WTC11 (cell line): ENCODE results near the gene MARVELD3. TPM values are rescaled to one million over a fixed set of nuclear protein-coding genes. Genes with fewer than 3 reads are reported as not detected.
"Not testable (repeated sequence)": the region's sequence is repeated elsewhere in the genome, so short reads cannot be mapped to it uniquely, and the experiment has no call there.

ENCODE experiments used
- ATAC-seq: fragments of 200-7000 bp; cut with Tn5 transposase; 2 replicates; pipeline ENCODE4 v1.10.0; 2021; ENCODE audit warnings: mild to moderate bottlenecking, moderate library complexity
- CTCF ChIA-PET: fragments of 300-600 bp; sonication (Branson Sonifier 250); formaldehyde crosslinking; loops from one replicate; lab custom pipeline; 2021; ENCODE audit warnings: antibody characterized with exemption; lab: Charles Lee
- POLR2A ChIA-PET: fragments of 350-600 bp; sonication (Branson Sonifier 250); formaldehyde crosslinking; loops from one replicate; lab custom pipeline; 2021; ENCODE audit warnings: antibody characterized with exemption; lab: Charles Lee
- DNase-seq: peaks from one replicate; pipeline ENCODE4 v3.0.0; 2021; ENCODE audit warnings: low spot score
- H3K27ac Mint-ChIP-seq: 2 replicates; pipeline ENCODE4 v1.8.0; 2021; ENCODE audit warnings: mixed read lengths
- H3K27me3 Mint-ChIP-seq: 2 replicates; pipeline ENCODE4 v1.8.0; 2021; ENCODE audit warnings: low read depth, mild to moderate bottlenecking, moderate library complexity, mixed read lengths
- H3K36me3 Mint-ChIP-seq: 2 replicates; pipeline ENCODE4 v1.8.0; 2021; ENCODE audit warnings: mixed read lengths
- H3K4me1 Mint-ChIP-seq: 2 replicates; pipeline ENCODE4 v1.8.0; 2022; ENCODE audit warnings: mixed read lengths
- H3K4me3 Mint-ChIP-seq: 2 replicates; pipeline ENCODE4 v1.8.0; 2021; ENCODE audit warnings: mild to moderate bottlenecking, moderate library complexity, mixed read lengths
- H3K9me3 Mint-ChIP-seq: 2 replicates; pipeline ENCODE4 v1.8.0; 2021; ENCODE audit warnings: mixed read lengths
- GABPB1 ChIP-seq: sonication (generic); formaldehyde crosslinking; IDR thresholded peaks from 2 replicates; pipeline ENCODE4 v1.8.1; 2023; ENCODE audit warnings: mild to moderate bottlenecking, missing genetic modification reagents
- HMGA2 ChIP-seq: fragments of 250-450 bp; sonication (Bioruptor Pico); IDR thresholded peaks from 2 replicates; pipeline ENCODE4 v1.4.0; 2021; ENCODE audit warnings: mild to moderate bottlenecking, moderate library complexity
- HMGXB4 ChIP-seq: sonication (generic); formaldehyde crosslinking; IDR thresholded peaks from 2 replicates; pipeline ENCODE4 v1.8.1; 2023; ENCODE audit warnings: mild to moderate bottlenecking, moderate library complexity, missing genetic modification reagents
- IRF2 ChIP-seq: sonication (generic); formaldehyde crosslinking; IDR thresholded peaks from 2 replicates; pipeline ENCODE4 v1.8.0; 2022; ENCODE audit warnings: low read depth, missing genetic modification reagents, borderline replicate concordance
- JUN ChIP-seq: sonication (generic); formaldehyde crosslinking; IDR thresholded peaks from 2 replicates; pipeline ENCODE4 v1.8.0; 2023; ENCODE audit warnings: mild to moderate bottlenecking, missing genetic modification reagents
- NFE2L1 ChIP-seq: sonication (generic); formaldehyde crosslinking; IDR thresholded peaks from 2 replicates; pipeline ENCODE4 v1.8.1; 2023; ENCODE audit warnings: missing genetic modification reagents
- ZNF416 ChIP-seq: fragments of 250-450 bp; sonication (Bioruptor Pico); IDR thresholded peaks from 2 replicates; pipeline ENCODE4 v1.9.0; 2021; ENCODE audit warnings: mild to moderate bottlenecking, inconsistent platforms
- total RNA-seq: library from RNA; stranded (reverse); gene quantifications from 3 replicates; pipeline ENCODE4 v1.2.3, GENCODE V29; 2021
- TF ChIP-seq, protein P1 (sequence below): sonication (generic); formaldehyde crosslinking; conservative IDR thresholded peaks from 2 replicates; pipeline ENCODE4 v1.8.1; 2023; ENCODE audit warnings: mild to moderate bottlenecking, low read depth, missing genetic modification reagents, moderate library complexity
- TF ChIP-seq, protein P2 (sequence below): fragments of 250-450 bp; sonication (Bioruptor Pico); IDR thresholded peaks from 2 replicates; pipeline ENCODE4 v1.8.0; 2021; ENCODE audit warnings: mild to moderate bottlenecking

MARVELD3 gene
- total RNA-seq, 1 experiment from 2014 or later = 30.0 TPM

DNA sequence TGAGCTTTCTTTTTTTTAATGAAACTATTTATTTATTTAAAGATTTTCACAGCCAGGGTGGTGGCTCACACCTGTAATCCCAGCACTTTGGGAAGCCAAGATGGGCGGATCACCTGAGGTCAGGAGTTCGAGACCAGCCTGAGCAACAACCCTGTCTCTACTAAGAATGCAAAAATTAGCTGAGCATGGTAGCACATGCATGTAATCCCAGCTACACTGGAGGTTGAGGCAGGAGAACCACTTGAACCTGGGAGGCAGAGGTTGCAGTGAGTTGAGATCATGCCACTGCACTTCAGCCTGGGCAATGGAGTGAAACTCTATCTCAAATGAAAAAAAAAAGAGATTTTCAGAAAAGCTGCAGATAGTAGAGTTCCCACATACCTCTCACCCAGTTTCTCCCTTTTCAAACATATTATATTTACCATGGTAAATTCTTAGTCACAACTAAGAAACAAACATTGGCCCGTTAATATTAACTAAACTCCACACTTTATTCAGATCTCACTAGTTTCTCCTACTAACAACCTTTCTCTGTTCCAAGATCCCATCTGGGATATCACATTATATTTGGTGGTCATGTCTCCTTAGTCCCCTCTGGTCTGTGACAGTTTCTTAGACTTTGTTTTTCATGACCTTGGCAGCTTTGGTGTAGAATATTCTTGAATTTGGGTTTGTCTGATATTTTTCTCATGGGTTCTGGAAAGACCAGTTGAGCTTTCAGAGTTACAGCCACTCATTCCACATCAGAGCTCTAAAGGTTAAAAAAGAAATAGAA, 41.3 kb upstream of the MARVELD3 start:
- TF ChIP-seq, protein P1, sequence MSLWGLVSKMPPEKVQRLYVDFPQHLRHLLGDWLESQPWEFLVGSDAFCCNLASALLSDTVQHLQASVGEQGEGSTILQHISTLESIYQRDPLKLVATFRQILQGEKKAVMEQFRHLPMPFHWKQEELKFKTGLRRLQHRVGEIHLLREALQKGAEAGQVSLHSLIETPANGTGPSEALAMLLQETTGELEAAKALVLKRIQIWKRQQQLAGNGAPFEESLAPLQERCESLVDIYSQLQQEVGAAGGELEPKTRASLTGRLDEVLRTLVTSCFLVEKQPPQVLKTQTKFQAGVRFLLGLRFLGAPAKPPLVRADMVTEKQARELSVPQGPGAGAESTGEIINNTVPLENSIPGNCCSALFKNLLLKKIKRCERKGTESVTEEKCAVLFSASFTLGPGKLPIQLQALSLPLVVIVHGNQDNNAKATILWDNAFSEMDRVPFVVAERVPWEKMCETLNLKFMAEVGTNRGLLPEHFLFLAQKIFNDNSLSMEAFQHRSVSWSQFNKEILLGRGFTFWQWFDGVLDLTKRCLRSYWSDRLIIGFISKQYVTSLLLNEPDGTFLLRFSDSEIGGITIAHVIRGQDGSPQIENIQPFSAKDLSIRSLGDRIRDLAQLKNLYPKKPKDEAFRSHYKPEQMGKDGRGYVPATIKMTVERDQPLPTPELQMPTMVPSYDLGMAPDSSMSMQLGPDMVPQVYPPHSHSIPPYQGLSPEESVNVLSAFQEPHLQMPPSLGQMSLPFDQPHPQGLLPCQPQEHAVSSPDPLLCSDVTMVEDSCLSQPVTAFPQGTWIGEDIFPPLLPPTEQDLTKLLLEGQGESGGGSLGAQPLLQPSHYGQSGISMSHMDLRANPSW (CRISPR knock-in tag) = no peak
- TF ChIP-seq IRF2 (CRISPR knock-in tag) (no peak), NFE2L1 (CRISPR knock-in tag) (no peak), JUN (CRISPR knock-in tag) (no peak), HMGXB4 (CRISPR knock-in tag) (no peak)
- TF ChIP-seq, protein P2, sequence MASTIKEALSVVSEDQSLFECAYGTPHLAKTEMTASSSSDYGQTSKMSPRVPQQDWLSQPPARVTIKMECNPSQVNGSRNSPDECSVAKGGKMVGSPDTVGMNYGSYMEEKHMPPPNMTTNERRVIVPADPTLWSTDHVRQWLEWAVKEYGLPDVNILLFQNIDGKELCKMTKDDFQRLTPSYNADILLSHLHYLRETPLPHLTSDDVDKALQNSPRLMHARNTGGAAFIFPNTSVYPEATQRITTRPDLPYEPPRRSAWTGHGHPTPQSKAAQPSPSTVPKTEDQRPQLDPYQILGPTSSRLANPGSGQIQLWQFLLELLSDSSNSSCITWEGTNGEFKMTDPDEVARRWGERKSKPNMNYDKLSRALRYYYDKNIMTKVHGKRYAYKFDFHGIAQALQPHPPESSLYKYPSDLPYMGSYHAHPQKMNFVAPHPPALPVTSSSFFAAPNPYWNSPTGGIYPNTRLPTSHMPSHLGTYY (CRISPR knock-in tag) = no peak
- Mint-ChIP-seq H3K27ac (no peak overlapping the region), H3K9me3 (peaks cover 14% of the 10 kb centered on the region), H3K4me1 (no peaks in the 10 kb centered on the region), H3K36me3 (no peaks in the 10 kb centered on the region), H3K4me3 (no peak overlapping the region), H3K27me3 (peaks cover 30% of the 10 kb centered on the region)
- DNase-seq (no peak), ATAC-seq (no peak)
- POLR2A ChIA-PET = no interaction called here
- CTCF ChIA-PET = interaction anchor here (2.9 kb wide), 1 partner anchor 27 kb away, joined by 16 read pairs; no protein-coding TSS in a partner anchor

- H3K4me1 Mint-ChIP-seq = no peaks in the 10 kb centered on the region
- H3K27ac Mint-ChIP-seq = no peak overlapping the region
- CTCF ChIA-PET = interaction anchor here (2.9 kb wide), 1 partner anchor 26 kb away, joined by 16 read pairs; no protein-coding TSS in a partner anchor
- TF ChIP-seq GABPB1 (CRISPR knock-in tag) (peak; percentile 84), ZNF416 (CRISPR knock-in tag) (no peak)
- TF ChIP-seq, all 79 proteins: peak for 1
- DNase-seq (no peak), ATAC-seq (no peak)
- peaks cover 14% of the 10 kb centered on the region for H3K9me3 Mint-ChIP-seq
- no peak overlapping the region for H3K4me3 Mint-ChIP-seq
- peaks cover 30% of the 10 kb centered on the region for H3K27me3 Mint-ChIP-seq
- no peaks in the 10 kb centered on the region for H3K36me3 Mint-ChIP-seq
- POLR2A ChIA-PET = no interaction called here
These were observed 40.7 kb upstream of the MARVELD3 start for GRCh38 chr16:71585318-71585703.

- H3K27ac Mint-ChIP-seq, DNase-seq, H3K4me3 Mint-ChIP-seq, POLR2A ChIA-PET, H3K4me1 Mint-ChIP-seq, CTCF ChIA-PET, ATAC-seq, H3K36me3 Mint-ChIP-seq: not testable (repeated sequence)
- peaks cover 14% of the 10 kb centered on the region for H3K9me3 Mint-ChIP-seq
- H3K27me3 Mint-ChIP-seq = peaks cover 48% of the 10 kb centered on the region
These were observed 36.6 kb upstream of the MARVELD3 start for GRCh38 chr16:71589334-71589733.

GRCh38 chr16:71590071-71590470, 35.9 kb upstream of the MARVELD3 start:
- ATAC-seq, DNase-seq, H3K36me3 Mint-ChIP-seq, H3K27ac Mint-ChIP-seq, H3K4me3 Mint-ChIP-seq, H3K4me1 Mint-ChIP-seq, POLR2A ChIA-PET: not testable (repeated sequence)
- peaks cover 14% of the 10 kb centered on the region for H3K9me3 Mint-ChIP-seq
- H3K27me3 Mint-ChIP-seq = peaks cover 48% of the 10 kb centered on the region
- CTCF ChIA-PET = interaction anchor here (0.8 to 4.3 kb wide), 2 partner anchors 21 to 135 kb away, joined by 3 to 16 read pairs; no protein-coding TSS in a partner anchor
- TF ChIP-seq HMGA2 (CRISPR knock-in tag) = peak; percentile 92
